WTC11 (cell line): ENCODE data around the gene NPLOC4.

Experiments
- CREM ChIP-seq: sonication (generic); formaldehyde crosslinking; IDR thresholded peaks from 2 replicates; pipeline ENCODE4 v1.8.1; 2022; ENCODE audit warnings: mild to moderate bottlenecking, missing genetic modification reagents, moderate library complexity
- CTCF ChIP-seq: fragments of 200-600 bp; IDR thresholded peaks from 2 replicates; pipeline ENCODE4 v1.8.0; 2022; ENCODE audit warnings: antibody characterized with exemption
- ETV6 ChIP-seq: sonication (generic); formaldehyde crosslinking; IDR thresholded peaks from 2 replicates; pipeline ENCODE4 v1.8.1; 2022; ENCODE audit warnings: mild to moderate bottlenecking, missing genetic modification reagents
- FOXJ3 ChIP-seq: sonication (generic); formaldehyde crosslinking; IDR thresholded peaks from 2 replicates; pipeline ENCODE4 v1.9.0; 2021; ENCODE audit warnings: missing genetic modification reagents, mild to moderate bottlenecking, borderline replicate concordance
- IRF1 ChIP-seq: sonication (generic); formaldehyde crosslinking; IDR thresholded peaks from 2 replicates; pipeline ENCODE4 v1.8.0; 2023; ENCODE audit warnings: missing genetic modification reagents
- KAT7 ChIP-seq: sonication (generic); formaldehyde crosslinking; IDR thresholded peaks from 2 replicates; pipeline ENCODE4 v1.8.1; 2023; ENCODE audit warnings: missing genetic modification reagents, mild to moderate bottlenecking, borderline replicate concordance
- MXD4 ChIP-seq: fragments of 250-450 bp; sonication (Bioruptor Pico); IDR thresholded peaks from 2 replicates; pipeline ENCODE4 v1.8.0; 2021; ENCODE audit warnings: mild to moderate bottlenecking, moderate library complexity, borderline replicate concordance
- PRDM15 ChIP-seq: sonication (generic); formaldehyde crosslinking; IDR thresholded peaks from 2 replicates; pipeline ENCODE4 v1.8.0; 2022; ENCODE audit warnings: missing genetic modification reagents
- RORB ChIP-seq: fragments of 250-450 bp; sonication (Bioruptor Pico); IDR thresholded peaks from 2 replicates; pipeline ENCODE4 v1.9.0; 2021; ENCODE audit warnings: mild to moderate bottlenecking
- ZBTB43 ChIP-seq: sonication (generic); formaldehyde crosslinking; IDR thresholded peaks from 2 replicates; pipeline ENCODE4 v1.8.1; 2023; ENCODE audit warnings: mild to moderate bottlenecking, missing genetic modification reagents
- ZNF121 ChIP-seq: sonication (generic); formaldehyde crosslinking; IDR thresholded peaks from 2 replicates; pipeline ENCODE4 v1.8.0; 2023; ENCODE audit warnings: missing genetic modification reagents
- ZNF512 ChIP-seq: sonication (generic); formaldehyde crosslinking; IDR thresholded peaks from 2 replicates; pipeline ENCODE4 v1.8.1; 2022; ENCODE audit warnings: missing genetic modification reagents, borderline replicate concordance
- ZSCAN18 ChIP-seq: fragments of 250-450 bp; sonication (Bioruptor Pico); IDR thresholded peaks from 2 replicates; pipeline ENCODE4 v2.1.2; 2022; ENCODE audit warnings: mild to moderate bottlenecking, moderate library complexity

GRCh38 chr17:81609541-81610311, 27.2 kb downstream of the NPLOC4 start:
- TF ChIP-seq CTCF (no peak), ZNF512 (no peak), MXD4 (no peak), KAT7 (CRISPR knock-in tag) (no peak), ZNF121 (CRISPR knock-in tag) (no peak), ZBTB43 (CRISPR knock-in tag) (no peak), FOXJ3 (no peak), ETV6 (no peak), PRDM15 (CRISPR knock-in tag) (no peak), IRF1 (no peak), RORB (CRISPR knock-in tag) (no peak), CREM (CRISPR knock-in tag) (no peak), ZSCAN18 (CRISPR knock-in tag) (no peak)
